Measurements from ENCODE around the gene CD6. TPM values are rescaled to one million over a fixed set of nuclear protein-coding genes. Genes with fewer than 3 reads are reported as not detected.

The CD6 gene
- total RNA-seq, 1 experiment from 2014 or later: 0.05 TPM

DNA sequence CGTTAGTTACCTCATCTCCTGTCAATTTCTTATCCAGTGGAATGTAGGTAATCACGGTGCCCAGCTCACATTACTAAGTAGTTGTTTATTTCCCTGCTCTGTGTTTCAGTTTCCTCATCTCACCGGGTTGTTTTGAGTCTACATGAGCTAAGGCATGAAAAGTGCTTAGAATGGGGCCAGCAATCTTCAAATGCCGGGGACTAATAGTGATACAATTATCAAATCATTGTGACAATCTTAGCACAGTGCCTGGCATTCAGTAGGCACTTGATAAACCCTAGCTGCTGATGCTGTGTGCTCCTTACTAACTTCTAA, 77.5 kb downstream of the CD6 start:
- Histone ChIP-seq H3K27me3 (replicated peaks) (peaks cover 29% of the 10 kb centered on the region), H3K4me3 (no peak overlapping the region), H3K4me1 (replicated peaks) (no peaks in the 10 kb centered on the region), H3K27ac (no peak overlapping the region), H3K36me3 (no peaks in the 10 kb centered on the region), H3K9me3 (replicated peaks) (no peaks in the 10 kb centered on the region)
- DNase-seq (ENCODE audit: low read depth in 1 of 2, low spot score in 2 of 2): no peak

GRCh38 chr11:61049859-61050258, 78.4 kb downstream of the CD6 start:
- Histone ChIP-seq H3K4me3 (no peak overlapping the region), H3K9me3 (replicated peaks) (no peaks in the 10 kb centered on the region), H3K27ac (no peak overlapping the region), H3K27me3 (replicated peaks) (peaks cover 30% of the 10 kb centered on the region), H3K4me1 (replicated peaks) (no peaks in the 10 kb centered on the region), H3K36me3 (no peaks in the 10 kb centered on the region)
- no peak for DNase-seq (ENCODE audit: low read depth in 1 of 2, low spot score in 2 of 2)

DNA sequence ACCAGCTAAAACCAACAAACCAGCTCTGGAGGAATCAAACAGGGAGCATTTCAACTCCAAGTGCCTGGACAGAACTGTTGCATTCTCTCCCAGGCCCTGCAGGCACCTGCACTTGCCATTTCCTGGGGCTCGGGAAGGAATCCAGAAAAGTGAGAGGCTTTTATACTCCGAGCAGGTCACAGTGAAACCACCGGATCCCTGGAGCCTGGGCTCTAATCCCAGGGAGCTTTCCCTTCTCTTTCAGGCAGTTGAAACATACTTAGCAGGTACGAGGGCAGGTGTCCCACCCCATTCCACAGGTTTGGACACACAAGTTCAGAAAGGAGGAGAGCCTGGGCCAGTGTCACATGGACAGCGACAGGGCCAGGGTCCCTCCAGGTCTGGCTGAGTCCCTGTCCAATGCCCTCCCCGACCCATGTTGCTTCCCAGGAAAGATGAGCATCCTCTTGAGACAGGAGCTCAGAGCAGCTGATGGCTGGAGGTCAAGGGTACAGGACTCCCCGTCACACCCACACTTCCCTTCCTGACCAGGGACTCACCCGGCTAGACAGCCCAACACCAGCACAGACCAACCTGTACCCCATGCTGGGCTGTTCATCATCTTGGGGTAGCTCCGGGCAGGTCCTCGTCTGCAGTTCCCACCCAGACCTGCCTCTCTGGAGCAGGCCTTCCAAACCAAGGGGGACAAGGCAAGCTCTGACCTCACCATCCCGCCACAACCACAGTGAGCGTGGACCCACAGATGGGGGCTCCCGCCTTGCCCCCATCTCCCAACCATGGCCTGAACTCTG, 80.9 kb downstream of the CD6 start:
- no peak for DNase-seq (ENCODE audit: low read depth in 1 of 2, low spot score in 2 of 2)
- Histone ChIP-seq H3K27me3 (replicated peaks) (peaks cover 22% of the 10 kb centered on the region), H3K36me3 (no peaks in the 10 kb centered on the region), H3K9me3 (replicated peaks) (no peaks in the 10 kb centered on the region), H3K4me1 (replicated peaks) (no peaks in the 10 kb centered on the region), H3K4me3 (no peak overlapping the region), H3K27ac (no peak overlapping the region)

- H3K36me3 ChIP-seq: no peaks in the 10 kb centered on the region
- no peak for DNase-seq (ENCODE audit: low read depth in 1 of 2, low spot score in 2 of 2)
- no peaks in the 10 kb centered on the region for H3K4me1 ChIP-seq (replicated peaks)
- peaks cover 22% of the 10 kb centered on the region for H3K27me3 ChIP-seq (replicated peaks)
- H3K4me3 ChIP-seq: no peak overlapping the region
- no peaks in the 10 kb centered on the region for H3K9me3 ChIP-seq (replicated peaks)
- no peak overlapping the region for H3K27ac ChIP-seq
Observed at GRCh38 chr11:61053191-61053590, 81.7 kb downstream of the CD6 start.

- no peak overlapping the region for H3K27ac ChIP-seq
- DNase-seq (ENCODE audit: low read depth in 1 of 2, low spot score in 2 of 2): no peak
- H3K27me3 ChIP-seq (replicated peaks): peaks cover 15% of the 10 kb centered on the region
- H3K4me1 ChIP-seq (replicated peaks): no peaks in the 10 kb centered on the region
- no peaks in the 10 kb centered on the region for H3K9me3 ChIP-seq (replicated peaks)
- no peaks in the 10 kb centered on the region for H3K36me3 ChIP-seq
- no peak overlapping the region for H3K4me3 ChIP-seq
Observed at GRCh38 chr11:61054513-61054912, 83.0 kb downstream of the CD6 start.

DNA sequence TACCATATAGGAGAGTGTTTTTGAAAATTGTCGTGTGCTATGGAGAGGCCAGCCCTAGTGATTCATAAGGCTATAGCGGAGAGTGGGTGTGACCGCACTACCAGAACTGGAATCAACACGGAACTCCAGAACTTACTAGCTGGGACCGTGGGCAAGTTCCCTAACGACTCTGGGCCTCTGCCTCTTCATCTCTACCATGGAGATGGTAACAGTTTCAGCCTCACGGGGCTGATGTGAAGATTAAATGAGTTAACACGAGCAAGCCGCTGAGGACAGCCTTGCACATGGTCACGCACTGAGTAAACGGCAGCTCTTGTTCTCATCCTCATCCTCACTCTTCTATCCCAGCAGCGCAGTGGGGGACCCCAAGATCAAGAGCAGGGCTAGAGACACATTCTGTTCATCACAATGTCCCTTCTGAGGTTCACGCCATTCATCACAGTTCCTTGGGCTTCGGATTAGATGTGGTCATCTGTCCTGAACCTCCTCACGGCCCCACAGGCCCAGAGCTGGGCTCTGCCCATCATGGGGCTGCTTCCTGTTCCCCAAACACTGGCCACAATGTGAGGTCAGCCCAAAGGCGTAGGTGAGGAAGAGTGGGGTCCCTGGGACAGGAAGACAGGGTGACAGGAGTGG, 83.6 kb downstream of the CD6 start:
- Histone ChIP-seq H3K4me3 (no peak overlapping the region), H3K9me3 (replicated peaks) (no peaks in the 10 kb centered on the region), H3K4me1 (replicated peaks) (no peaks in the 10 kb centered on the region), H3K36me3 (no peaks in the 10 kb centered on the region), H3K27me3 (replicated peaks) (peaks cover 12% of the 10 kb centered on the region), H3K27ac (no peak overlapping the region)
- no peak for DNase-seq (ENCODE audit: low read depth in 1 of 2, low spot score in 2 of 2)

- H3K27ac ChIP-seq: no peak overlapping the region
- peaks cover 7% of the 10 kb centered on the region for H3K27me3 ChIP-seq (replicated peaks)
- H3K36me3 ChIP-seq: no peaks in the 10 kb centered on the region
- no peak for DNase-seq (ENCODE audit: low read depth in 1 of 2, low spot score in 2 of 2)
- no peaks in the 10 kb centered on the region for H3K9me3 ChIP-seq (replicated peaks)
- H3K4me3 ChIP-seq: no peak overlapping the region
- peaks cover 3% of the 10 kb centered on the region for H3K4me1 ChIP-seq (replicated peaks)
Observed at GRCh38 chr11:61055776-61056175, 84.3 kb downstream of the CD6 start.

GRCh38 chr11:61056571-61056970, 85.1 kb downstream of the CD6 start:
- Histone ChIP-seq H3K27me3 (replicated peaks) (peaks cover 4% of the 10 kb centered on the region), H3K9me3 (replicated peaks) (no peaks in the 10 kb centered on the region), H3K27ac (no peak overlapping the region), H3K4me1 (replicated peaks) (peaks cover 8% of the 10 kb centered on the region), H3K4me3 (no peak overlapping the region), H3K36me3 (no peaks in the 10 kb centered on the region)
- DNase-seq (ENCODE audit: low read depth in 1 of 2, low spot score in 2 of 2): no peak

DNA sequence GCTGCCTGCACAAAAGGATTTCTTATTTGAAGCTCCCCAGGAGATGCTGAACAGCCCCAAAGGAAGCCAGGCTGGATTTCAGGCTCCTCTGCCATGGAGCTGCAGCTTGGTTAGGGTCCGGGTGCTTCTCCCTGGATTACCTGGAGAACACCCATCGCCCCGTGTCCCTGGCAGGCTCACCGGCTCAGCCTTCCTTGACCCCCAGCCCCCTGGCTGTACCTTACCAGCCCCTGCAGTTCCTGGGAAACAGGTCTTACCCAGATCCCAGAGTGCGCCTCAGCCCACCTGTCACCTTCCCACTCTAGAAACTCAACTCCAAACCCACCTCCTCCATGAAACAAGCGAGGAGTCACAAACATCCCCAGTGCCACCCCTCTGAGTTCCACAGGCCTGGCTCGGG, 85.5 kb downstream of the CD6 start:
- Histone ChIP-seq H3K4me1 (replicated peaks) (peaks cover 8% of the 10 kb centered on the region), H3K27ac (no peak overlapping the region), H3K36me3 (no peaks in the 10 kb centered on the region), H3K27me3 (replicated peaks) (peaks cover 4% of the 10 kb centered on the region), H3K9me3 (replicated peaks) (no peaks in the 10 kb centered on the region), H3K4me3 (no peak overlapping the region)
- DNase-seq (ENCODE audit: low read depth in 1 of 2, low spot score in 2 of 2): no peak

DNA sequence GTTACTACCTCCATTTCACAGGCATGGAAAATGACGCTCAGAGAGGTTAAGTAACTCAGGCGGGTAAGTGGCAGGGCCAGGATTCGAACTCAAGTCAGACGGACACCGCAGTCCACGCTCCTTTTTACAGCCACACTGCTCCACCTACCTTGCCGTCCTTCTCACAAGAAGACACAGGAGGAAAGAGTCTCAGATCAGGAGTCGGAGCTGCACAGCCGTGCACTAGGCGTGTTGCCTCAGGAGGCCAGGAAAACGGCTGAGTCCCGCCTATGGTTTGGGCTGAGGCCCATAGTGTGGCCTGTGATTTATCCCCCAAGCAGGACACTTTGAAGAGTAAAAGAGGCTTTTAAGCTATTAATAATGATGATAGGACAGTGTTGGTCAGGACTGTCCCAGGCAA, 86.1 kb downstream of the CD6 start:
- Histone ChIP-seq H3K9me3 (replicated peaks) (no peaks in the 10 kb centered on the region), H3K36me3 (no peaks in the 10 kb centered on the region), H3K27me3 (replicated peaks) (peaks cover 4% of the 10 kb centered on the region; the same call in 1 of the 2 replicates), H3K27ac (no peak overlapping the region), H3K4me1 (replicated peaks) (peaks cover 8% of the 10 kb centered on the region), H3K4me3 (no peak overlapping the region)
- DNase-seq (ENCODE audit: low read depth in 1 of 2, low spot score in 2 of 2): peak in 1 of 2 experiments; percentile 45

DNA sequence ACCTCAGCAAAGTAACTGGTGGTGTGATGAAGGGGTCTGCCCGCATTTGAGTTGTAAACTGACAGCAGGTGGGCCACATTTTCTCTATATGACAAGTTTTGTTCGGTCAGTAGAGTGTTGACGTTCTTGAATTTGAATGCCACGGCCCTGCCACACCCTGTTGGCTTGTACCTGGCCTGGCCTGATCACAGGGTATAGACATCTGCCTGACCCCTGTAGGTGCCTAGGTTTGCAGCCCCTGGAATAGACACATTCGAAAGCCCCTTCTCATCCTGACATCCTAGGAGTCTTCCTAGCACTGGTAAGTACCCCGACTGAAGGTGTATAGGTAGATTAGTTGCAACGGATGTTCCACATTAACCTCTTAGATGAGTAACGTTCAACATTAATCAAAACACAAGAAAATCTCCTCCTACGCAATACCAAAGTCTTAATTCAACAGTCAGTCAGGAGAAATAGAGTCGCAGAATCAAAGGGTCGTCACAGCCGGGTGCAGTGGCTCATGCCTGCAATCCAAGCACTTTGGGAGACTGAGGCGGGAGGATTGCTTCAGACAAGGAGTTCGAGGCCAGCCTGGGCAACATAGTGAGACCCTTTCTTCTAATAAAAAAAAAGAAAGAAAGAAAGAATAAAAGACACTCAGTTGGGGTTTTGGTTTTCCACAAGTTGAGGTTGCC, 87.2 kb downstream of the CD6 start:
- Histone ChIP-seq H3K27ac (no peak overlapping the region), H3K4me3 (no peak overlapping the region), H3K9me3 (replicated peaks) (no peaks in the 10 kb centered on the region), H3K4me1 (replicated peaks) (peaks cover 8% of the 10 kb centered on the region), H3K36me3 (no peaks in the 10 kb centered on the region), H3K27me3 (replicated peaks) (peaks cover 4% of the 10 kb centered on the region; the same call in 1 of the 2 replicates)
- no peak for DNase-seq (ENCODE audit: low read depth in 1 of 2, low spot score in 2 of 2)

- H3K36me3 ChIP-seq: no peaks in the 10 kb centered on the region
- H3K9me3 ChIP-seq (replicated peaks): no peaks in the 10 kb centered on the region
- H3K27ac ChIP-seq: no peak overlapping the region
- H3K27me3 ChIP-seq (replicated peaks): no peaks in the 10 kb centered on the region
- H3K4me3 ChIP-seq: no peak overlapping the region
- H3K4me1 ChIP-seq (replicated peaks): peaks cover 8% of the 10 kb centered on the region
- DNase-seq (ENCODE audit: low read depth in 1 of 2, low spot score in 2 of 2): no peak
Observed at GRCh38 chr11:61059260-61059752, 87.8 kb downstream of the CD6 start.

- Histone ChIP-seq H3K4me1 (replicated peaks) (peaks cover 8% of the 10 kb centered on the region), H3K9me3 (replicated peaks) (no peaks in the 10 kb centered on the region)
- DNase-seq (ENCODE audit: low read depth in 1 of 2, low spot score in 2 of 2): peak; percentile 25 to 58
Observed at GRCh38 chr11:61061081-61061826, 89.8 kb downstream of the CD6 start.

More at GRCh38 chr11:61061081-61061826, 89.8 kb downstream of the CD6 start:
- no peak overlapping the region for H3K27ac ChIP-seq
- no peak overlapping the region for H3K4me3 ChIP-seq
- H3K36me3 ChIP-seq: no peaks in the 10 kb centered on the region
- no peaks in the 10 kb centered on the region for H3K27me3 ChIP-seq (replicated peaks)

All from SJSA1 (cell line).